ENCODE results near the gene RALGPS1.

Gene RALGPS1

GRCh38 chr9:126957687-126958053 is 43.1 kb downstream of the RALGPS1 start:
- DNase-seq = no peak

GRCh38 chr9:126959336-126959735 is 44.8 kb downstream of the RALGPS1 start:
- DNase-seq = no peak

GRCh38 chr9:126959917-126960316 is 45.3 kb downstream of the RALGPS1 start:
- no peak for DNase-seq

- DNase-seq = no peak
Measured at GRCh38 chr9:126962336-126962735, 47.8 kb downstream of the RALGPS1 start.

GRCh38 chr9:126965077-126965476 is 50.5 kb downstream of the RALGPS1 start:
- no peak for DNase-seq

GRCh38 chr9:126965541-126966428 is 51.2 kb downstream of the RALGPS1 start:
- peak in 5 of 6 experiments; percentile 6 to 60 (median 18) for DNase-seq

- DNase-seq = no peak
Measured at GRCh38 chr9:126971261-126971660, 56.7 kb downstream of the RALGPS1 start.

GRCh38 chr9:126973651-126974529 is 59.3 kb downstream of the RALGPS1 start:
- DNase-seq = no peak

- DNase-seq = no peak
Measured at GRCh38 chr9:126974594-126974993, 60.0 kb downstream of the RALGPS1 start.

- DNase-seq = no peak
Measured at GRCh38 chr9:126975327-126976220, 61.0 kb downstream of the RALGPS1 start.

- DNase-seq = no peak
Measured at GRCh38 chr9:126979461-126979860, 64.9 kb downstream of the RALGPS1 start.

- DNase-seq = no peak
Measured at GRCh38 chr9:126980231-126980630, 65.6 kb downstream of the RALGPS1 start.

- DNase-seq = no peak
Measured at GRCh38 chr9:126981218-126981617, 66.6 kb downstream of the RALGPS1 start.

- no peak for DNase-seq
Measured at GRCh38 chr9:126982215-126983002, 67.8 kb downstream of the RALGPS1 start.

- no peak for DNase-seq
Measured at GRCh38 chr9:126983767-126984166, 69.2 kb downstream of the RALGPS1 start.

- no peak for DNase-seq
Measured at GRCh38 chr9:126984969-126985368, 70.4 kb downstream of the RALGPS1 start.

GRCh38 chr9:126985870-126986498 is 71.4 kb downstream of the RALGPS1 start:
- DNase-seq = peak; percentile 61 to 96 (median 88)

- DNase-seq = peak in 2 of 6 experiments; percentile 33 to 62
Measured at GRCh38 chr9:126986506-126986951, 71.9 kb downstream of the RALGPS1 start.

GRCh38 chr9:126988857-126989256 is 74.3 kb downstream of the RALGPS1 start:
- no peak for DNase-seq

GRCh38 chr9:126989847-126990842 is 75.6 kb downstream of the RALGPS1 start:
- no peak for DNase-seq

Measured in stimulated activated naive CD4-positive, alpha-beta T cell (primary cell).